NB4 (cell line): Measurements from ENCODE around the gene THSD4.

Experiments used
- CTCF ChIP-seq: IDR thresholded peaks from one replicate; pipeline ENCODE4 v1.5.1; 2012; ENCODE audit warnings: low read depth, low read length
- MAX ChIP-seq: IDR thresholded peaks from 2 replicates; pipeline ENCODE4 v1.6.1; 2011; ENCODE audit warnings: low read depth, low read length
- POLR2A ChIP-seq: IDR thresholded peaks from 2 replicates; pipeline ENCODE4 v1.6.1; 2011; ENCODE audit warnings: mild to moderate bottlenecking; ENCODE audit not compliant: insufficient read length; ENCODE audit errors: extremely low read depth

GRCh38 chr15:71549697-71550096 is 434.4 kb downstream of the THSD4 start:
- TF ChIP-seq CTCF = no peak
- no peak for TF ChIP-seq POLR2A
- TF ChIP-seq MAX = no peak
